AG04450 (cell line): ENCODE results near the gene EML1. TPM values are rescaled to one million over a fixed set of nuclear protein-coding genes. Genes with fewer than 3 reads are reported as not detected.

Experiments used
- CTCF ChIA-PET: fragments of 300-600, 350-600 bp; formaldehyde crosslinking; extraction: SDS; loops from one replicate; lab custom pipeline; 2022; ENCODE audit warnings: antibody characterized with exemption, inconsistent platforms; lab: Charles Lee
- POLR2A ChIA-PET: fragments of 350-600 bp; formaldehyde crosslinking; extraction: SDS; loops from one replicate; lab custom pipeline; 2021; ENCODE audit warnings: antibody characterized with exemption, inconsistent platforms; lab: Yijun Ruan, JAX
- DNase-seq: peaks from one replicate; pipeline ENCODE4 v3.0.0-alpha.2; 2011; ENCODE audit warnings: low read depth, low spot score
- H3K27ac ChIP-seq: one replicate; pipeline ENCODE4 v1.5.1; 2012; ENCODE audit warnings: low read depth, low read length, control low read depth
- H3K27me3 ChIP-seq: one replicate; pipeline ENCODE4 v1.6.0; 2012; ENCODE audit warnings: low read length; ENCODE audit not compliant: control insufficient read depth, insufficient read depth
- H3K4me3 ChIP-seq: 2 replicates; pipeline ENCODE4 v1.5.1; 2011; ENCODE audit warnings: mild to moderate bottlenecking, low read depth, low read length, control low read depth
- H3K9me3 ChIP-seq: 2 replicates; pipeline ENCODE4 v1.5.1; 2012; ENCODE audit warnings: low read length; ENCODE audit not compliant: control insufficient read depth, insufficient read depth
- polyA plus RNA-seq: library from polyadenylated mRNA; depleted of rRNA; stranded (reverse); fragments of >200 nt; gene quantifications from 2 replicates; pipeline ENCODE4 v1.2.3, GENCODE V29; 2011
- TF ChIP-seq, protein P1 (sequence below): IDR thresholded peaks from 2 replicates; pipeline ENCODE4 v1.5.1; 2011; ENCODE audit warnings: low read depth, low read length, control low read depth, inconsistent platforms

EML1 gene
- polyA plus RNA-seq, 1 experiment = 37.7 TPM

DNA sequence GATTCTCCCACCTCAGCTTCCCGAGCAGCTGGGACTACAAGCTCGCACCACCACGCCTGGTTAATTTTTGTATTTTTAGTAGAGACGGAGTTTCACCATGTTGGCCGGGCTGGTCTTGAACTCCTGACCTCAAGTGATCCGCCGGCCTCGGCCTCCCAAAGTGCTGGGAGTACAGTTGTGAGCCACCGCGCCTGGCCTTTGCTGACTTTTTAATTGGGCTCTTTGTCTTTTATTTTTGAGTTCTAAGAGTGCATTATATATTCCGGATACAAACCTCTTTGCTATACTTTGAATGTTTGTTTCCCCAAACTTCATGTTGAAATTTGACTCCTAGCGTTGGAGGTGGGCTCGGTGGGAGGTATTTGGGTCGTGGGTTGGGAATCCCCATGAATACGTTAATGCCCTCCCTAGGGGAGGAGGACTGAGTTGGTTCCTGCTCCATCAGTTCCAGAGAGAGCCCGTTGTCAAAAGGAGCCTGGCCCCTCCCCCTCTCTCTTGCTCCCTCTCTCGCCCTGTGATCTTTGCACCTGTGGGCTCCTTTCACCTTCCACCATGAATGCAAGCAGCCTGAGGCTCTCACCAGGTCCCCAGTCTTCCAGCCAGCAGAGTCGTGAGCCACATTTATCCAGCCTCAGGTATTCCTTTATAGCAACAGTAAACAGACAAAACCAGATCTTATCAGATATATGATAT is 168.8 kb downstream of the EML1 start:
- TF ChIP-seq, protein P1, sequence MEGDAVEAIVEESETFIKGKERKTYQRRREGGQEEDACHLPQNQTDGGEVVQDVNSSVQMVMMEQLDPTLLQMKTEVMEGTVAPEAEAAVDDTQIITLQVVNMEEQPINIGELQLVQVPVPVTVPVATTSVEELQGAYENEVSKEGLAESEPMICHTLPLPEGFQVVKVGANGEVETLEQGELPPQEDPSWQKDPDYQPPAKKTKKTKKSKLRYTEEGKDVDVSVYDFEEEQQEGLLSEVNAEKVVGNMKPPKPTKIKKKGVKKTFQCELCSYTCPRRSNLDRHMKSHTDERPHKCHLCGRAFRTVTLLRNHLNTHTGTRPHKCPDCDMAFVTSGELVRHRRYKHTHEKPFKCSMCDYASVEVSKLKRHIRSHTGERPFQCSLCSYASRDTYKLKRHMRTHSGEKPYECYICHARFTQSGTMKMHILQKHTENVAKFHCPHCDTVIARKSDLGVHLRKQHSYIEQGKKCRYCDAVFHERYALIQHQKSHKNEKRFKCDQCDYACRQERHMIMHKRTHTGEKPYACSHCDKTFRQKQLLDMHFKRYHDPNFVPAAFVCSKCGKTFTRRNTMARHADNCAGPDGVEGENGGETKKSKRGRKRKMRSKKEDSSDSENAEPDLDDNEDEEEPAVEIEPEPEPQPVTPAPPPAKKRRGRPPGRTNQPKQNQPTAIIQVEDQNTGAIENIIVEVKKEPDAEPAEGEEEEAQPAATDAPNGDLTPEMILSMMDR = no peak
- Histone ChIP-seq H3K27me3 (peaks cover 7% of the 10 kb centered on the region), H3K4me3 (no peak overlapping the region), H3K9me3 (no peaks in the 10 kb centered on the region; the same call in 1 of the 2 replicates), H3K27ac (no peak overlapping the region)
- ChIA-PET POLR2A (no interaction called here), CTCF (interaction anchor here (1.6 kb wide), 1 partner anchor 15 kb away, joined by 6 read pairs; no protein-coding TSS in a partner anchor)
- no peak for DNase-seq

DNA sequence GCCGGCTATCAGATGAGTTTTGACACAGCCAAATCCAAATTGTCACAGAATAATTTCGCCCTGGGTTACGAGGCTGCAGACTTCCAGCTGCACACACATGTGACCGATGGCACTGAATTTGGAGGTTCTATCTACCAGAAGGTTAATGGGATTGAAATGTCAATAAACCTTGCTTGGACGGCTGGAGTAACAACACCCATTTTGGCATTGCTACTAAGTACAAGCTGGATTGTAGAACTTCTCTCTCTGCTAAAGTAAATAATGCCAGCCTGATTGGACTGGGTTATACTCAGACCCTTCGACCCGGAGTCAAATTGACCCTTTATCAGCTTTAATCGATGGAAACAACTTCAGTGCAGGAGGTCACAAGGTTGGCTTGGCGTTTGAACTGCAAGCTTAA is 171.8 kb downstream of the EML1 start:
- Histone ChIP-seq H3K27me3 (peaks cover 3% of the 10 kb centered on the region), H3K27ac (no peak overlapping the region), H3K4me3 (no peak overlapping the region), H3K9me3 (no peaks in the 10 kb centered on the region; the same call in 1 of the 2 replicates)
- POLR2A ChIA-PET = no interaction called here
- TF ChIP-seq, protein P1 = no peak
- no peak for DNase-seq
- CTCF ChIA-PET = interaction anchor here (0.5 to 1.3 kb wide), 2 partner anchors 18 to 63 kb away, joined by 6 to 8 read pairs; no protein-coding TSS in a partner anchor

DNA sequence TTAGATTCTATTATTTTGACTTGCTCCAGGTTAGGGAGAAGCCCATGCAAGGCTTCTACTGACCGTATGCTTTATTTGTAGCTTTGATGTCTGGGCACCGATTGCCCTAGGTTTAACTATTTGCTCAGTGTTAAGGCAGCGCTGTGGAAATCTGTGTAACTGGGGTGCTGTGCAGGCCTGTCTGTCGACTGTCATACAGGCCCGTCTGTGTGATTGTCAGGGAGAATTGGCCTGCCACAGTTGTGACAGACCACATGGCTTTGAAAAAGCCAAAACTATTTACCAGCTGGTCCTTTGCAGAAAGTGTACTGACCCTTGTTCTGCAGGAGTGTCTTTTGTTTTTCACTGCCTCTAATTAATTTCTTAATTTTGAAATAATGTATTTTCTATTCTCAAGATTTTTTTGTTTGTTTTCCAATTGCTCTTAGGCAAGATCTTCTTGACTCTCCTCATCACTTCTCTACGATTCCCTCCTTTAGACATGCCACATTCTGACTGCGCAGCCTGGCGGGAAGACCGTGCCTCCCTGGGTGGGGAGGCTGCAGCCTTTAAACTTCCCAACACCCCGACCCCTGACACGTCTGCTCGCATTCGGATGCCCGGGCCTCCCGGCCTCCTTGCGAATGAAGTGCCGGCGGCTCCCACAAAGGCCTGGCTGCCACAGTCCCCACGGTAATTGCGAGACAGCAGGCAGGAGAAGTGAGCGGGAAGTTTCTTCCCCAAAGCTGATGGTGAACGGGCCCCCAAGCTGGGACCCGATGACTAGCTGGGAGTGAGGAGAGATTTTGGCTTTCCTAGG is 173.0 kb downstream of the EML1 start:
- Histone ChIP-seq H3K4me3 (no peak overlapping the region), H3K9me3 (peaks cover 6% of the 10 kb centered on the region), H3K27ac (no peak overlapping the region), H3K27me3 (no peaks in the 10 kb centered on the region)
- ChIA-PET CTCF (interaction anchor here (1.3 kb wide), 1 partner anchor 19 kb away, joined by 8 read pairs; no protein-coding TSS in a partner anchor), POLR2A (no interaction called here)
- no peak for DNase-seq
- TF ChIP-seq, protein P1 = no peak

DNA sequence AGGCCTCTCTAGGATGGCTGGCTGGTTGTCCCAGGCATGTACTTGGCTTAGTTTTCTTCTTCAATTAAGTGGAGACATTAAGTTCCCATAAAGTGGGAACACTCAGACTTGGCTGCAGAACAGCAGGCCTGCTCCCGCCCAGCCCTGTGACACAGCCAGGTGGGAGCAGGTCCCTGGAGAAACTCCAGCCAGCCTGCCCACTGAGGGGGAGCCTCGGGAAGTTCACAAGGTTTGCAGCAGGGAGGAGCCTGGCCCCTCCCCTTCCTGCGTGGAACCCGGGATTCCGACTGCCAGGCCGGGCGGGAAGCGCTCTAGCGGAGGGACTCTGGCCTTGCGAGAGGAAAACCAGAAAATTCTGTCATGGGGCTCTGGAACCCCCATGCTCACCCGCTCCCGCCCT is 173.7 kb downstream of the EML1 start:
- TF ChIP-seq, protein P1 = no peak
- DNase-seq = no peak
- Histone ChIP-seq H3K27me3 (no peaks in the 10 kb centered on the region), H3K9me3 (peaks cover 6% of the 10 kb centered on the region), H3K4me3 (no peak overlapping the region), H3K27ac (no peak overlapping the region)
- CTCF ChIA-PET = no interaction called here
- POLR2A ChIA-PET = no interaction called here
